ENCODE measurements around the gene DGUOK.

DNA sequence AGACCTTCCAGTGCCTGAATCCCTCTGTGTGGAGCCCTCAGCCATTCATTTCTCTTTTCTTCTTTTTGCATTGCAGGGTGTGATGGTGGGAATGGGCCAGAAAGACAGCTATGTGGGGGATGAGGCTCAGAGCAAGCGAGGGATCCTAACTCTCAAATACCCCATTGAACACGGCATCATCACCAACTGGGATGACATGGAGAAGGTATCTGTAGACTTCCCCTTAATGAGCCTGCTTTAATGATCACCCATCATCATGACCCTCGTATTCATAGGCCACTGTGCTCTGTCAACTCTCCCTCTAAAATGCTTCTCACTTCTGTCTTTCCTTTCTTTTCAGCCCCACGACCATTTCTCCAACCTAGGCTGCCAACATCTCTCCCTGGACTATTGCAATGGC is 24.4 kb upstream of the DGUOK start:
- TF ChIP-seq, protein P1, sequence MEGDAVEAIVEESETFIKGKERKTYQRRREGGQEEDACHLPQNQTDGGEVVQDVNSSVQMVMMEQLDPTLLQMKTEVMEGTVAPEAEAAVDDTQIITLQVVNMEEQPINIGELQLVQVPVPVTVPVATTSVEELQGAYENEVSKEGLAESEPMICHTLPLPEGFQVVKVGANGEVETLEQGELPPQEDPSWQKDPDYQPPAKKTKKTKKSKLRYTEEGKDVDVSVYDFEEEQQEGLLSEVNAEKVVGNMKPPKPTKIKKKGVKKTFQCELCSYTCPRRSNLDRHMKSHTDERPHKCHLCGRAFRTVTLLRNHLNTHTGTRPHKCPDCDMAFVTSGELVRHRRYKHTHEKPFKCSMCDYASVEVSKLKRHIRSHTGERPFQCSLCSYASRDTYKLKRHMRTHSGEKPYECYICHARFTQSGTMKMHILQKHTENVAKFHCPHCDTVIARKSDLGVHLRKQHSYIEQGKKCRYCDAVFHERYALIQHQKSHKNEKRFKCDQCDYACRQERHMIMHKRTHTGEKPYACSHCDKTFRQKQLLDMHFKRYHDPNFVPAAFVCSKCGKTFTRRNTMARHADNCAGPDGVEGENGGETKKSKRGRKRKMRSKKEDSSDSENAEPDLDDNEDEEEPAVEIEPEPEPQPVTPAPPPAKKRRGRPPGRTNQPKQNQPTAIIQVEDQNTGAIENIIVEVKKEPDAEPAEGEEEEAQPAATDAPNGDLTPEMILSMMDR (IDR thresholded peaks at IDR 0.05; ENCODE audit: low read length) = no peak
- no peak for TF ChIP-seq EZH2 (IDR thresholded peaks at IDR 0.05; ENCODE audit: borderline replicate concordance, low read length)

Data from OCI-LY1 (cell line).